ENCODE measurements around the gene ZNF688.
"Not testable (repeated sequence)": the region's sequence is repeated elsewhere in the genome, so short reads cannot be mapped to it uniquely, and the experiment has no call there.

The ZNF688 gene

DNA sequence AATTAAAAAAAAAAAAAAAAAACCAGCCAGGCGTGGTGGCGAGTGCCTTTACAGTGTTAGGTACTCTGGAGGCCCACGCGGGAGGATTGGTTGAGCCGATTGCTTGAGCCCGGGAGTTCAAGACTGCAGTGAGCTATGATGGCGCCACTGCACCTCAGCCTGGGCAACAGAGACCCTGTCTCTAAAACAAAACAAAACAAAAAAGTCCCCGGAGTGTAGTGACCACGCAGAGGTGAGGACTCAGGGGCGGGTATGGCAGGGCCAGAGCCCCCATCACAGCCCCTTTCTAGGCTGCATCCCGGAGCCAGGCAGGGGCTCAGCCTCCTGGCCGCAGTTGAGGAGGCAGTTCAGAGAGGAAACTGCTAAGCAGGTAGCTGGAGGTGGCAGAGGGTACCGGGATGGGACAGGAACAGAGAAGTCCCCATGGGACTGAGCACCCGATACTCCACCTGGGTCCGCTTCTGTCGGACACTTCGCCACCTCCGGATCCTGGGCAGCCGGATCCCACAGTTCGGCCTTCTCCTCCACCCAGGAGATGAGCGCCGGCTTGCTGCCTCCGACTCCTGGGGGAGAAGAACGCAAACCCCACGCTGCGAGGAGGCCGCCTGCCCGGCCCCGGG is 37.7 kb downstream of the ZNF688 start:
- no peak for DNase-seq (ENCODE audit: low read depth)

DNA sequence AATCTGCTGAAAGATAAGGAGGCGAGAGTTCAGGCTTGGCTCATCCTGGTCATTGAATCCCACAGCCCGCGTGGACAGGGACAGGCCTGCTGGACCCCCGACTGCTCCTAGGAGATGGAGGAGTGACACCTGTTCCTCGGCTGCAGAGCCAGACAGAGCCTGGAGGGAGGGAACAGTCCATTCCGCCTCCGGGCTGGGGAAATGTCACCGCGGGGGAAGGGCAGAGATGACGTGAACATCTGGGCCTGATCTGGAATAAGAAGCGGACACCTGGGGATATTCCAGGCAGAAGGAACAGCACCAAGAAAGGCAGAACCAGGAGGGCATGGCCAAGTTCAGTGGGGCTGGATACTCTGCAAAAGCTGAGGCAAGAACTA is 38.4 kb downstream of the ZNF688 start:
- DNase-seq (ENCODE audit: low read depth) = no peak

DNA sequence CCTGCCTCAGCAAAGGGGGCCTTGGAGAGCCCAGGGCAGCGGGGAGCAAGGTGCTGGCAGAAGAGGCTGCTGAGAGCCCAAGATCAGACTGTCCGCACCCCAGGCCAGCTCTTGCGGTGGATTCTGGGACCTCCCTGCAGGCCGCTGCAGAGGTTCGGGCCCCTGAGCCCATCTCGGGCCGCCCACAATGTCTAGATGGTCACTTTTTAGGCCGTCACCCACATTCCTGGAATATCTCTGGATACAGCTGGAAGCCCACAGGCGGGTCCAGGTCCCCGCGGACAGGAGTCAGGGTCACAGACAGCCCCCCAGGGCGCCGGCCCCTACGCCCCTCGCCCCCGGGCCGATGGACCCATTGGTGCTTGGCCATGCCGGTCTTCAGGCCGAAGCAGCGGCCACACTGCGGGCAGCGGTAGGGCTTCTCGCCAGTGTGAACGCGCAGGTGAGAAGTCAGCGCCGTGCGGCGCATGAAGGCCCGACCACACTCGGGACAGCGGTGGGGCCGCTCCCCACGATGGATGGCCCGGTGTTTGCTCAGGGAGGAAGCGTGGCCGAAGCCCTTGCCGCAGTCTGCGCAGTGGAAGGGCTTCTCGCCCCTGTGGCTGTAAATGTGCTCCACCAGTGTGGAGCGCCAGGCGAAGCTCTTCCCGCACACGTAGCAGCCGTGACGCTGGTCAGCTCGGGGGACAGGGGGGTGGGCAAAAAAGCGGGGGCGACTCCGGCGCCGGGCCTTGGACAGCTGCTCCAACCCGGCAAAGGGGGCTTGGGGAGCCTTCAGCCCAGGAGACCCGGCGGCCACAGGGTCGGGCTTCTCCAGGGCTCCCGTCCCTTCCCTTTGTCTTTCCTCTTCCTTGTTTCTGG is 39.0 kb downstream of the ZNF688 start:
- no peak for DNase-seq (ENCODE audit: low read depth)

DNA sequence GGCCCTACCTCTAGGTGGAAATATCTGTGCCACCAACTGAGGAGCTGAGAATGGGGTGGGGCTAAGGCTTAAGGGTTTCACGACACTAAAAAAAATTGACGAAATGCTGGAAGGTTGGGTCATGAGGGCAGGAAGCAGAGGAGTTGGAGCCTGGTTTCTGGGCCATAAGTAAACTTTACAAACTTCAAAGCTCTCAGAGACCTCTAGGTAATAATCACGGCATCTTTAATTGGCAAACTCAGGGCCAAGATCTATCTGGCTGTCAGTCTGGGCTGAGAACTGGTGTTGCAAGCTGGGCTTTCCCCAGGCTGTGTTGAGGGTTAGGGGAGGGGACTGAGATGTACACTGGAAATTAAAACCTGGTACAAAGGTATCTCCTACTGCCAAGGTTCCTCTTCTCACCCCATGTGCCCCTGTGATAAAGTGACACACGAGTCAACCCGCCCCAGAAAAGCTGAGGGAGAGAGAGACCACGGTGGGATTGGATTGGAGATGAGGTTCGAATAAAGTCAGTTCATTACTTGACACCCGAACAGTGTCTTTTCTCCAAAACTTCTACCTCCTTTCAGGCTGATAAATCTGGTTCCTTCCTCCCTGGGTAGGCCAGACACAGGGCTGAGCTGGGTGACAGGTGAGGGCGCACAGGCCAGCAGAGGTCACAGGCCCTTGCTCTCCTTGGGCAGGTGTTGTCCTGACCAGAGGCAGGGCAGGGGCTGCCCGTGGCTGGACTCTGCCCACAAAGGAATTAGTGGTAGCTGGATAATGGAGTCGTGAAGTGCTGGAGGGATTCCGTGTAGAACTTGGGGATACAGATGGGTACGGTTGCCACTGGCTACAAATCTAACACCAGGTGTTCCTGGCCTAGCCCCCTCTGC is 41.1 kb downstream of the ZNF688 start:
- no peak for DNase-seq (ENCODE audit: low read depth)

DNA sequence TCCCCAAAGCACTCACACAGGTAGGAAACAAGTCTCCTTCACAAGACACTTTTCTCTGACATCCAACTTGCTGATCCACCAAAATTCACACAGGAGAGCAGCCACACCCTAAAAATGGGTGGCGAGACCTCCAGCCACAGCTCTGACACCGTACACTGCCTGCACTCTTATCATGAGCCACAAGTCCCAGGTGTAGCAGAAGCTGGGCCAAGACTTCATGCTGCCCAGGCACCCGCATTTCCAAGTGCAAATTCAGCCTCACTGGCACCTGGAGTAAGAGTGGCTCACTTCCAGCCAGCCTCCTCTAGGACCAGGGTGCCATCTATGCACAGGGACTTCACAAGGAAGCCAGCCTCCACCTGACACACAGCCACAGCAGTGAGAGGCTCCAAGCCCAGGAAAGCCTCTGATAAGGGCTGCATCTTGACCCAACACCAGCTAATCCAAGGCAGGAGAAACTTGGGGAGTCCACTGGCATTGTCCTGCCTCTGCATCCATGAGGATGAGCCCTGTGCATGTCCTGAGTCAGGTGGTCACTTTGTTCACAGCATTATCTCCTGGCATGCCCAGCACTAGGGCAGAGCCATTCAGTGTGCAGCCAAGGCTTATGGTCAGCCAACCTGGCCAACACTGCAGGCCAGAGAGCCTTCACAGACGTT is 42.6 kb downstream of the ZNF688 start:
- no peak for DNase-seq (ENCODE audit: low read depth)

DNA sequence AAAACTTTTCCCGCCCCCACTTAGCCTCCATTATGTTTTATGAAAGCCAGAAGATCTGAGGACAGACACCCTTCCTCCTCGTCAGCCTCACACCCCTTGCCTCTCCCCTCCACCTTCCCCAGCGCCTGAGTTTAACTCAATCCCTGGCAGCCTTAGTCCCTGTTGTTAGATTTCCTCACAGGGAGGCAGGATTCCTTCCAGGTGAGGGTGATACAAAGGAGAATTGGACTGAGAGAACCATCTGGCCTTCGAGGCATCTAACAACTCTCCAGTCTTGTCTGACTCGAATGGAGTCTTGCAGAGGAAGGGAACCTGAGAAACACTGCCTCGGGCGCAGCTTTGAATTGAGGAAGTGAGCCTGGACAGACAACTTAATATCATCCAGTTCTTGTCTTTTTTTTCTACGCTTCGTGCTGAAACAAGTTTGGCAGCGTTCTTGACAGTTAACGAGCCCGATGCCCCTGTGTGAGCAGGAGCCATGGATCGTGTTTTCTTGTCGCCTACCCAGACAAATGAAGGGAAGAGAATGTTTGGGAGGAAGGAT is 43.8 kb downstream of the ZNF688 start:
- DNase-seq (ENCODE audit: low read depth) = no peak

DNA sequence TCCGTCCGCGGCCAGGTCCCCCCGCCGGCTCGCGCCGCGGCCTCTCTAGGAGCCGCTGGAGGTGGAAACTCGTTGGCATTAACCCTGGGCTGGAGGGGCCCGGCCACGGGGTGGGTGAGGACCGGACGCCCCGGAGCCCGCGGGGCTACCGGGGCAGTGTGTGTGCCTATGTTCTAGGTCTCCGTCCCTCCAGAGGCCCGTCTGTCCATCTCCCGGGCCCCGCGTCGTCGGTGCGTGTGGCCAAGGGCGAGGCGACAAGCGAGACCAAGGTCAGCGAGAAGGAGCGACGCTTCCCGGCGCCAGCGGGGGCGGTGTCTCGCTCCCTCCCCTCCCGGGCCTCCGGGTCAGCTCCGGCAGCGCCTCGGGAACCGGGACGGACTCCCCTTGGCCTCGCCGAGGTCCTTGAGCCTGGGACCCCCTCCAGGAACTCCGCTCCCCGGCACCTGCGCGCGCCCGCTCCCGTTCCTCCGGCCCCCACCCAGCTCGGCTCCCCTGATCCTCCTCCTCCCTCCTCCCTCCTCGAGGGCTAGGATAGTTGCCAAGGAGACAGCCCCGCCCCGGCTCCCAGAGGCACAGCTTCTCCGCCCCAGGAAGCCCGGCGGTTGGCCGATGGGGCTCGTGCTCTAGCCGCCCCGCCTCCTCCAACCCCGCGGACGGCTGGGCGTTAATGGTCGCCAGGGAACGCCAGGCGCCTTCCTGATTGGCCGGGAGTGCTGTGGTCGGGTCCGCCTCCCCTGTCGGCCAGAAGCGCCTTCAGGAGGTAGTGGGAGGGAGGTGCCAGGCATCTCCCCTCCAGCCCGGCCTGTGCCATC is 44.5 kb downstream of the ZNF688 start:
- peak; percentile 91 for DNase-seq (ENCODE audit: low read depth)

DNA sequence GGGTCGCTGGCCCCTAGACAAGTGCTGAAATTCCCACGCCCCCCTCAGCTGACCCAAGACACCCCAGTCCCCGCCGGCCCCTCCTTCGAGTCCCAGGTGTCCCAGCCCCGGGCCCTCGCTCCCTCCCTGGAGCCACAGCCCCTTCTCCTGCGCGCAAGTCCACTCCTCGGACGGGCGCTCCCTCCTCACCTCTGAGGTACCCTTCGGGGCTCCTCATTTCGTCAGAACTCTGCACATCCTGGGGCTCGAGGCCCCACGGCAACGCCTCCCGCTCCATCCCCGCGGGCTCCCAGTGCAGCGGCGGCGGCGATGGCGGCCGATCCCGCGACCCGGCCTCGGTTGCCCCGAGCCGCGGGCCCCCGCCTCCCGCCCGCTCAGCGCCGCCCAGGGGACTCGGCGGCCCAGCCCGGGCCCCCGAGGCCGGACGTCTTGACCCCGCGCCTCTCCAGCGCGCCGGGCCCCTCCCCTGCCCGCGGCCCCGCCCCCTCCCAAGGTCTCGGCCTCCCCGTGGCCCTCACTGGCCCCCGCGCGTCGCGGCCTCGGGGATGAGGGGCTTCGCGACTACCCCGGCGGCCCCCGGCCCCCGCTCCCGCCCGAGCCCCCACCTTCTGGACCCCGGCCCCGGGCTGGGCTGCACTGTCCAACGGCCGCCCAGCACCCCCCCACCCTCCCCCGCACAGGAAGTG is 45.2 kb downstream of the ZNF688 start, which contains the start of gene ZNF768:
Gene ZNF768, minus strand, starts transcription at position 430 of the 686 bp plus-strand sequence. Its CDS starts 153 bp downstream, at position 277.
- peak; percentile 32 for DNase-seq (ENCODE audit: low read depth)

DNA sequence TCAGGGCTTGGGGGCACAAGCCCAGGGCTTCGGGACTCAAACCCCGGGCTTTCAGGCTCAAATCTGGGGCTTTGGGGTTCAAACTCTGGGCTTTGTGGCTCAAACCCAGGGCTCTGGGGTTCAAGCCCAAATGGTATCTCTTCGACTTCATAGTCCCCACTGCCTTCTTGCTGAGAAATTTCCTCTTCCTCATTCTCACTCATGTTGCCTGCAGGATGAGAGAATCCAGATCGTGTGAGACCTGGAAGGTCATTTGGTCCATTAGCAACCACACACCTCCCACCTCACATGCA is 45.7 kb downstream of the ZNF688 start:
- no peak for DNase-seq (ENCODE audit: low read depth)

DNA sequence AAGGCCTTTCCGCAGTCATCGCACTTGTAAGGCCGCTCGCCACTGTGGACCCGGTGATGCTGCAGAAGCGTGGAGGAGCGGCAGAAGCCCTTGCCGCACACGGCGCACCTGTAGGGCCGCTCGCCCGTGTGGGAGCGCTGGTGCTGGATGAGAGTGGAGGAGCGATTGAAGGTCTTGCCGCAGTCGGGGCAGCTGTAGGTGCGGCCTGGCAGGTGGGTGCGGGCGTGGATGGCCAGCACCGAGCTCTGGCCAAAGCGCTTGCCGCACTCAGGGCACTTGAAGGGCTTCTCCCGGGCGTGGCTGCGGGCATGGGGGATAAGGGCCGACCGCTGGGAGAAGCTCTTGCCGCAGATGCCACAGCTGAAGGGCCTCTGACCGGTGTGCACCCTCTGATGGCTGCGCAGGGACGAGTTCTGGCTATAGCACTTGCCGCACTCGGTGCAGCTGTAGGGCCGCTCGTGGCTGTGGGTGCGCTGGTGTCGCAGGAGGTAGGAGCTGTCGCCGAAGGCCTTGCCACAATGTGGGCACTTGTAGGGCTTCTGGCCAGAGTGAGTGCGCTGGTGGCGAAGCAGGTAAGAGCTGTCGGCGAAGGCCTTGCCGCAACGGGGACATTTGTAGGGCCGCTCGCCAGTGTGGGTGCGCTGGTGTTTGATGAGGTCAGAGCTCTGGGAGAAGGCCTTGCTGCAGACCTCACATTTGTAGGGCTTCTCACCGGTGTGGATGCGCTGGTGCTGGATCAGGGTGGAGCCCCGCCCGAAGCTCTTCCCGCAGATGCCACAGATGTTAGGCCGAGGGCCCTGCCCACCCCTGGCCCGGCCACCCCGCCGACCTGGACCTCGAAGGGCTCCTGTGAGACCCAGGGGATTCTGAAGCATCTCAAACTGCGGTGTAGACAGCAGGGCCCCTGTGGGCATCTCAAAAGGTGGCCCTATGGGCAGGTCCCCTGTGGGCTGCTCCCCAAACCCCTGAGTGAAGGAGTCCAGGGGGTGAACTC is 46.6 kb downstream of the ZNF688 start:
- DNase-seq (ENCODE audit: low read depth) = no peak

DNA sequence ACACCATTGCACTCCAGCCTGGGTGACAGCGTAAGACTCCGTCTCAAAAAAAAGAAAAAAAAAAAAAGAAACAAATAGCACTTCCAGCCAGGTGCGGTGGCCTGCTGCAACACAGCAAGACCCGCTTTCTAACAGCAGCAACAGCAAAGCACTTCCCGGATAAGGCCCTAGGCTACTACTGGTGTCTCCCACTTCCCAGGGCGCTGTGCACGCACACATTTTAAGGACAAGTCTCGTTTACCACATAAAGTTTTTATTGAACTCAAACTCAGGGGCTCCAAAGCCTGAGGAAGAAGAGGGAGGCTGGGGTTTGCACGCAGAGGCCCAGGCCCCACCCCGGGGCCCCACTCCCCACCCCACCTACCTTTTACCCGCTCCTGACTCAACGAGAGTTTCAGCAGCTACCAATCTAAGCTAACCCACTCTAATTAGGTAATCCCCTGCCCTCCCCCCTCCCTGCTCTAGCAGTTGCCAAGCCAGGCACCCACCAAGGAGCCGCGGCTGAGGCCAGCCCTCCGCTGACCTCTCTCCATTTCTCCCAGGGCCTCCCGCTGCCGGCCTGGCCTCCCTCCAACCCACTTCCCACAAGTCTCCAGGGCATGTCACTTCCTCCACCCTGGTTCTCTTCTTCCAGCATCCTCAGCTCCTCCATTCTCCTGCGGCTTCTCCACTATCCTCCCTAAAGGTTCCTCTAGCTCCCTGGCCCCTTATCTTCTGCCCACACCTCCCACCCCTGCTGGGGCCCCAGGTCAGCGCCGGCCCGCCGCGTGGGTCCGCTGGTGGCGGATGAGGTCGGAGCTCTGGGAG is 47.5 kb downstream of the ZNF688 start:
- no peak for DNase-seq (ENCODE audit: low read depth)

DNA sequence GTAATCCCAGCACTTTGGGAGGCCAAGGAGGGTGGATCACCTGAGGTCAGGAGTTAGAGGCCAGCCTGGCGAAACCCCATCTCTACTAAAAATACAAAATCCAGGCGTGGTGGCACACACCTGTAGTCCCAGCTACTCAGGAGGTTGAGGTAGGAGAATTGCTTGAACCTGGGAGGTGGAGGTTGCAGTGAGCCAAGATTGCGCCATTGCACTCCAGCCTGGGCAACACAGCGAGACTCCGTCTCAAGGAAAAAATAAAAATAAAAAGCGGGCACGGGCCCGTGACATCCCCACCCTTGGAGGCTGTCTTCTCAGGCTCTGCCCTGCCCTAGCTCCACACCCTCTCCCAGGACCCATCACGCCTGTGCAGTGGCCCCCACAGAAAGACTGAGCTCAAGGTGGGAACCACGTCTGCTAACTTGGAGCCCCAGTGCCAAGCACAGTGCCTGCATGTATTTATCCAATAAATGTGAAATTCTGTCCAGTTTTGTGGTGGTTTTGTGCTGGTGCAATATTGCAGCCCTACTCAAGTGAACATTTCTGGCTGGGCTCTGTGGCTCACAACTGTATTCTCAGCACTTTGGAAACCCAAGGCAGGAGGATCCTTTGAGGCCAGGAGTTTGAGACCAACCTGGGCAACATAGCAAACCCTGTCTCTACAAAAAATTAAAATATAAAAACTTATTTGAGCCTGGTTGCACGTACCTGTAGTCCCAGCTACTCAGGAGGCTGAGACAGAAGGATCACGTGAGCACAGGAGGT is 48.6 kb downstream of the ZNF688 start:
- DNase-seq (ENCODE audit: low read depth) = not testable (repeated sequence)

DNA sequence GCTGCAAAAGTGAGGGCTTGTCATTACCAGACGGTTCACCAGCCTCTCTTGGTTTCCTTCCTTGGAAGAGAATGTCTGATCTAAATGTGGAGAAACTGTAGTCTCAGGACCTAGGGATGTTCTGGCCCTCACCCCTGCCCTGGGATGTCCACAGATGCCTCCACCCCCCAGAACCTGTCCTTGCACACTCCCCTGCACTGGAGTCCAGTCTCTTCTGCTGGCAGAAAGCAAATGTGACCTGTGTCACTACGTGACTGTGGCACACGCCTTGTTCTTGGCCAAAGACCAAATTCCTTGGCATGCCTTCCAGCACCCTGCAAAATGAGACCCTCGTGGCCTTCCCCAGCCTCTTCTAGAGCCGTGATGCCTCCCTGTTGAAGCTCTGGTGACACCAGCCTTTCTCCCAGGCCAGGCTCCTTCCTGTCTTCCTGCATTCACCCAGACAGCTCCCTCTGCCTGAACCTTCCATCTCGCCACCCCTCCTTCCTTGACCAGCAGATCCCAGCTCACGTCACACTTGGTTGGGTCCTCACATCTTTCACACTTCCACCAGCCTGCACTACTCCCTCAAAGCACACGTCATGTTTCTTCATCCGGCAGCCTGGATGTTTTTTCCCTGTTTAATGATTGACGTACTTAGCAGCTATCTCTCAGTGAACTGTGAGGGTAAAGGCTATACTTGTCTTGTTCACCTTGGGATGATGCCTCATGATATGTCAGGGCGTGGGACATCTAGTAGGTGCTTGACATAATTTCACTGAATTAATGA is 49.5 kb downstream of the ZNF688 start:
- DNase-seq (ENCODE audit: low read depth) = no peak

DNA sequence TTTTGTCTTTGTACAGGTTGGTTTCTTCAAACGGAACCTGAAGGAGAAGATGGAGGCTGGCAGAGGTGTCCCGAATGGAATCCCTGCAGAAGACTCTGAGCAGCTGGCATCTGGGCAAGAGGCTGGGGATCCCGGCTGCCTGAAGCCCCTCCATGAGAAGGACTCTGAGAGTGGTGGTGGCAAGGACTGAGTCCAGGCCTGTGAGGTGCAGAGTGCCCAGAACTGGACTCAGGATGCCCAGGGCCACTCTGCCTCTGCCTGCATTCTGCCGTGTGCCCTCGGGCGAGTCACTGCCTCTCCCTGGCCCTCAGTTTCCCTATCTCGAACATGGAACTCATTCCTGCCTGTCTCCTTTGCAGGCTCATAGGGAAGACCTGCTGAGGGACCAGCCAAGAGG is 50.0 kb downstream of the ZNF688 start:
- DNase-seq (ENCODE audit: low read depth) = no peak

Measured in activated T-helper 9 cell treated with anti-CD3 and anti-CD28 coated beads, Interleukin-2, amount 50 U/mL, for 16 hours (primary cell).